NCI-H2227 treated with DMSO at 0.1 percent for 48 hours (cell line): Measurements from ENCODE around the gene CD46.

Experiments
- DNase-seq: peaks from one replicate; lab custom pipeline; 2025; lab: John Stamatoyannopoulos, UW

The CD46 gene

DNA sequence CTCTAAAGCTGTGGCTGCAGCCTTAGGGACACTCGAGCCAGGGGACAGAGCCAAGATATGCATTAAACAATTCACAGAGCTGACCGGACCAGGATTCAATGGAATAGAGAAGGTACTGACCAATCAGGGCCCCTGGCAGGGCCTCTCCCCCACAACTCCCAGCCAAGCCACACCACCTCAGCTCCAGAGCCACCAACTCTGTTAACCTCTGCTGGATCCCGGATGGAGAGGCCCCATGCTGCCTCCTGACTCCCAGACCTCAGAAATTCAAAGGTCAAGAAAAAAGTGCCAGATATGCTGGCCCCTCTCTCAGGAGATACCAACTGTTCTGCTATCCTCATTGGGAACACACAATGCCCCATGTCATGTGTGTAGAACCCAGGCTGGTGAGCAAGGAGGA lies 62.1 kb downstream of the CD46 start:
- DNase-seq: no peak

DNA sequence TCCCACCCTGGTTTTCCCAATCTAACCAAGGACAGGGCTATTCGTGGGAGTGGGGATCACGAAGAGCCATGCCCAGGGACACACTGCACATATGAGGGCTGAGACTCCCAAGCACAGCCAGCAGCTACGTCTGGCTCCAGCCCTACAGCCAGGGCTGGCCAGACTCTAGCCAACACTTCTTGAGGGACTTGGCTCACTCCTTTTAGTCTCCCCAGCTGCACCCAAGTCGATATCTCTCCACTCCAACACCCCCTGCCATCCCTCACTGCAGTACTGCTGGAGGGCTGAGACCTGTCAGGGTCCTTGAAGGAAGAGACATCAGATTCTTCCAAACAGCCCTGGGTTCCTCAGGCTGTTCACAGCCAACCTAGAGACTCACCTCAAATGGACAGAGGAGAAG lies 62.6 kb downstream of the CD46 start:
- no peak for DNase-seq

- no peak for DNase-seq
Observed at GRCh38 chr1:207815466-207815865, 63.6 kb downstream of the CD46 start.

DNA sequence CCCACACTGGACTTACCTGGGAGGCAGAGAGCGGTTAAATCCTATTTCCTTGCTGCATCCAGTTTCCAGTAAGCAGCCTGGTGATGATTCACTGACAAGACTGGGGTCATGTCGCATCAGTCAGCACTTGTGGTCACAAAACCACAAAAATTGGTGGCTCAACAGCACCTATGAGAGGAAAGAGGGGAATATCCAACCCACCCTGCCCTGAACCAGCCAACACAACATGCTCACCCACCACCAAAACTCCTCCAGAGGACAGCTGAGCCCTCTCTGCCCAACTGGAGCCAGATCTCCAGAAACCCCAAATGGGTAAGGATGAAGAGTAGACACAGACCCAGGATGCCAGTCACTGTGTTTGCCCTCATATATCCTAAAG lies 64.0 kb downstream of the CD46 start:
- DNase-seq: no peak

- no peak for DNase-seq
Observed at GRCh38 chr1:207817166-207817565, 65.3 kb downstream of the CD46 start.

- DNase-seq: no peak
Observed at GRCh38 chr1:207817778-207818751, 66.2 kb downstream of the CD46 start.

DNA sequence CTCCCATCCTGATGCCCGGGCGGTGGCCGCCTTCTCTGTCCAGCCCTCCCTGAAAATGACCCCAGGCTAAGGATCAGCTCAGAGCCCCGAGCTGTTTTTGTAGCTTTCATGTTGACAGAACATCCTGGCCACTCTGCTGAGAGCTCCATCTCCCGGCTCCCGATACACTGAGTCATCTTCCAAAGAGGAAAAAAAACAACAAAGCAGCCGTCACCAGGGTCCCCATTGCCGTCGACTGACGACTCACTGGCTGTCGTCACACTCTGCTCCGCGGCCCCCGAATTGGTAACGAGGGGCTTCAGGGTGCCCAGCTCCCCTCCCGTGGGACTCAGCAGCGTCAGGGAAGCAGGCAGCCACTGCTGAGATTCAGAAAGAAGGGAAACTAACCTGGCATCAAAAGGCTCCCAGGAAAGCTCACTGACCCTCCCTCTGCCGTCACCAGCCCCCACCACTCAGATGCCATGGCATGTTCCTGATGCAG lies 67.2 kb downstream of the CD46 start:
- DNase-seq: no peak

DNA sequence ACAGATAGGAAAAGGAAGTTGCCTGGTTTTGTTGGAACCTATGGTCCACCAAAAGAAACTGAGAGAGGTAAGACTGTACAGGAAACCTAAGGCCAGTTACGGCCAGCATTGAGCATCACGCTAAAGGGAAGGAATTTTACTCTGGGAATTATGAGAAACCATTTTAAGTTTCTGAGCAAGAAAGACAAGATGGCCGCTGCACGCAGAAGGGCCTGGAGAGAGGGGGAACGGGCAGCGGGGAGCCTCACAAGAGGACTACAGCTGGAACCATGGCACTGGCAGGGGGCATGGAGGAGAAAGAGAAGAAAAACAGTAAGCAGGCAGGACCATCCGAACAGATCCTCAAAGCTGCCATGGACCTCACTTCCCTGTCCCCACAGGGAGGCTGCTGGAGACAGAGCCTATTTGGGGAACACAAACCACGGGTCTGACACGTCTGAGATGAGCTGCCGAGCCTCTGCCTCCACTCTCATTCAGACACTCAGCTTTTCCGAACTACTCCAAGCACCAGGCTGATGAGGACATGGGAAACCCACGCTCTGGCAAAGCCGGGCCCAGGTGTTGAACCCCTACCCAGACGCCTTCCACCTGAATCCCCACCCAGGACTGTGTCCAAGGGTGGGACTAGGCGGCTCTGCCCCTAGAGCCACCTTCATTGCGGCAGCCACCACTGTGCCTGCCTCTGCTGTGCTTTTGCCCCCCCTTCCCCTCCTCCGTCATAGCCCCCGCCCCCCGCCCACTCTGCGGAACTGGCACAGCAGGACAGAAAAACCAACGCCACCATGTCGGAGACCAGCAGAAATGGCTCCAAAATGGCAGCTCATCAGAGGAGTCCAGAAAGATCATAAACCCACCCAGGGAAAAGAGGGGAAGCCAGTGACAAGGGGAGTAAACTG lies 69.0 kb downstream of the CD46 start:
- DNase-seq: no peak

- DNase-seq: no peak
Observed at GRCh38 chr1:207821464-207822045, 69.7 kb downstream of the CD46 start.

DNA sequence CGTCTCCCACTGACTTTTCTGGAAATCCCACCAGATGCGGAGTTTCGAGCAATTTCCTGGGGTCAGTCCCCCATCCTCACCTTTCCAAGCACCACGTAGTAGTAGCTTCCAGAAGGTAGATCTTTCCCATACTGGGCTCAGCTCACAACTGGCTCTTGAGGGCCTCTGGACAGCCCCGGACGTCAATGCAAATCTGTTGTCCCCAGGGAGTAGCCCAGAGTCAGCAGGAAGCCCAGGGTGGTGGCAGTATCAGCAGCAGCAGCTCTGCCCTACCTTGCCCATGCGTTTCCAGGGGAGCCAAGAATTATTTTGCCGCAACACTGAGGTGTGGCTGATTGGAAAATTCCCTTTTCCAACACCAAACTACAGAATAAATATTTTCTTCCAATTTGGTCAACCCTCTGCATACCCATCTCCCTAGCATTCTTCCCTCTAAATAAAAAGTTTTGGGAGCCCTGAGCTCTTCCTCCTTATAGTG lies 70.3 kb downstream of the CD46 start:
- no peak for DNase-seq

GRCh38 chr1:207822602-207823451 lies 71.0 kb downstream of the CD46 start:
- peak; percentile 90 for DNase-seq

- DNase-seq: no peak
Observed at GRCh38 chr1:207823531-207823879, 71.7 kb downstream of the CD46 start.

GRCh38 chr1:207823880-207824566 lies 72.2 kb downstream of the CD46 start:
- peak; percentile 67 for DNase-seq

- DNase-seq: no peak
Observed at GRCh38 chr1:207824691-207825408, 73.0 kb downstream of the CD46 start.

GRCh38 chr1:207825409-207825695 lies 73.5 kb downstream of the CD46 start:
- no peak for DNase-seq

DNA sequence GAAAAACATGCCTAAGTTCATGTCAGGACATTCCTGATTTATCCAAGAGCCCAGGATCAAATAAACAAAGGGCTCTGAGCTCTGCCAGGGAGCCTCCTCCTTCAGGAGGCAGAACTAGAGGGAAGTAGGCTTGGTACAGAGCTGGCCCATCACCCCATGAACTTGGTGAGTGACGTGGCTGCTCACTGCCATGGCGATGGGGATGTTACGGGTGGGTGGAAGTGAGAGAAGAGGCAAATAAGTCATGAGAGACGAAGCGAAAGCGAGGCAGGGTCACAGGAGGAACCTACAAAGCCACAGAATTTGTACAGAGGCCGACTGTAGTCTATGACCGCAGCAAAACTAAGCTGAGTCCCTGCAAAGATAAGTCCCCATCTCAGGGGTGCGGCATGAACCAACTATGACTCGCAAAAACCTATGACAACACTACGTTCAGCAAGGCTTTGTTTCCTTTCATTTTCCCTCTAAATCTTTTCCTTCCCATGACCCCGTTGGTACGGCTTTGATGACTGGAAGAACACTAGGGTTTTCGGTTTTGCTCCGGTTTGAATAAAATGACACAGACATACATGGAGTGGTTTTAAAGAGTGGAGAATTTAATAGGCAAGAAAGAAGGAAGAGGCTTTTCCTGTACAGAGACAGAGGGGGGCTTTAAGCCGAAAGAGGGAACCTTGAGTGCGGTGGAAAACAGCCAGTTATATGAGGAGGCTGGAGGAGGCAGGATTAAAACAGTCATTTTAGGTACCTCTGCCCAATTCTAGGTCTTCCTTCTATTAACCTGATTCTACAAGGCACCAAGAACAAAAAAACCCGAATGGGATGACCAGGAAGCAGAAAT lies 74.1 kb downstream of the CD46 start:
- no peak for DNase-seq

- no peak for DNase-seq
Observed at GRCh38 chr1:207826557-207827487, 75.0 kb downstream of the CD46 start.

DNA sequence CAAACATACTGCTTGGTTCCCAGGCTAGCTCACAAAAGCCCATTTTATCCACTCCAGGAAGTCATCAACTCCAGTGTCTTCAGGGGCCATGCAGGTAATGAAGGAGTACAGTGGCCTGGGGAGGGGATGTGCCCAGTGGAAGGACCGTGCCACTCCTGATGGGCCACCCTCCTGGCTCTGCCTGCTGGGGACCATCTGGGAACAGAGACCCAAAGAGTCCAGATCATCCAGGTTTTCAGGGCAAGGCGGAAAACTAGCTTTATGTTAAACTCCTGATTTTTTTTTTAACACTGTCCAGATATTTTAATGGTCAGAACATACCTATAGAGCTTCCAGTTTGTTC lies 75.6 kb downstream of the CD46 start:
- no peak for DNase-seq
